A673 (cell line): ENCODE measurements around the gene SCARB2. TPM values are rescaled to one million over a fixed set of nuclear protein-coding genes. Genes with fewer than 3 reads are reported as not detected.
A peak's percentile ranks its signal among the peaks of the same experiment; 100 is the strongest.

ENCODE experiments used
- BruUV-seq: library from RNA; stranded (reverse); fragments of 400-500 nt; replicated peaks from 2 replicates; lab custom pipeline; 2021; lab: Mats Ljungman, UMichigan
- CTCF ChIA-PET: fragments of 300-600 bp; sonication (Branson Sonifier 250); formaldehyde crosslinking; loops from one replicate; lab custom pipeline; 2022; ENCODE audit warnings: antibody characterized with exemption; lab: Charles Lee
- POLR2A ChIA-PET: fragments of 300-600 bp; sonication (Branson Sonifier 250); formaldehyde crosslinking; loops from one replicate; lab custom pipeline; 2022; ENCODE audit warnings: antibody characterized with exemption; ENCODE audit not compliant: low non-redundant PET; lab: Charles Lee
- DNase-seq: peaks from one replicate; pipeline ENCODE4 v3.0.0-alpha.2; 2015; ENCODE audit warnings: low spot score
- H3K27ac ChIP-seq: fragments of 200-600 bp; sonication (generic); 2 replicates; pipeline ENCODE4 v1.5.1; 2016; ENCODE audit warnings: mixed run types, low read depth, mild to moderate bottlenecking, mixed read lengths, antibody characterized with exemption, low read length; ENCODE audit not compliant: poor library complexity, severe bottlenecking
- H3K27me3 ChIP-seq: fragments of 200-600 bp; sonication (generic); replicated peaks from 2 replicates; pipeline ENCODE4 v1.6.1; 2017; ENCODE audit warnings: mixed run types, low read depth, mild to moderate bottlenecking, mixed read lengths, antibody characterized with exemption, low read length; ENCODE audit not compliant: insufficient read depth, poor library complexity
- H3K36me3 ChIP-seq: fragments of 200-600 bp; sonication (generic); 2 replicates; pipeline ENCODE4 v1.6.1; 2016; ENCODE audit warnings: mixed run types, mild to moderate bottlenecking, mixed read lengths, antibody characterized with exemption, low read length; ENCODE audit not compliant: insufficient read depth, poor library complexity, severe bottlenecking
- H3K4me1 ChIP-seq: fragments of 200-600 bp; sonication (generic); 2 replicates; pipeline ENCODE4 v1.6.1; 2017; ENCODE audit warnings: mixed run types, mild to moderate bottlenecking, mixed read lengths, antibody characterized with exemption, low read length; ENCODE audit not compliant: insufficient read depth, poor library complexity, severe bottlenecking
- H3K4me3 ChIP-seq: fragments of 200-600 bp; sonication (generic); 2 replicates; pipeline ENCODE4 v1.5.1; 2016; ENCODE audit warnings: low read depth, mixed run types, mild to moderate bottlenecking, mixed read lengths, low read length; ENCODE audit not compliant: poor library complexity, severe bottlenecking
- H3K9me3 ChIP-seq: fragments of 200-600 bp; sonication (generic); 2 replicates; pipeline ENCODE4 v1.6.1; 2016; ENCODE audit warnings: mixed run types, low read depth, mild to moderate bottlenecking, mixed read lengths, antibody characterized with exemption, low read length; ENCODE audit not compliant: poor library complexity, severe bottlenecking
- CTCF ChIP-seq: fragments of 300-800, 200-600 bp; sonication (generic); conservative IDR thresholded peaks from 2 replicates; pipeline ENCODE4 v1.5.1; 2017; ENCODE audit warnings: low read depth, mild to moderate bottlenecking, antibody characterized with exemption, low read length, moderate library complexity, mixed read lengths
- EZH2 ChIP-seq: fragments of 200-600 bp; sonication (generic); IDR thresholded peaks from 2 replicates; pipeline ENCODE4 v1.6.1; 2017; ENCODE audit warnings: borderline replicate concordance, low read depth, mild to moderate bottlenecking, mixed read lengths, antibody characterized with exemption, low read length; ENCODE audit not compliant: poor library complexity, severe bottlenecking
- intact Hi-C: fragments of 100-400 bp; cut with micrococcal nuclease; formaldehyde crosslinking; loops from one replicate; pipeline ENCODE4 v1.10.0; 2022; ENCODE audit not compliant: unreplicated experiment
- total RNA-seq: library from RNA; stranded (reverse); gene quantifications from 2 replicates; pipeline ENCODE4 v1.2.3, GENCODE V29; 2021

SCARB2 gene
- total RNA-seq, 1 experiment from 2014 or later, result 27.9 TPM

GRCh38 chr4:76141241-76141640, 72.4 kb downstream of the SCARB2 start:
- TF ChIP-seq CTCF (no peak), EZH2 (no peak)
- intact Hi-C loops, result no loop called here
- DNase-seq, result no peak
- no peaks in the 10 kb centered on the region for H3K27me3 ChIP-seq
- ChIA-PET CTCF (no interaction called here), POLR2A (no interaction called here)
- H3K4me1 ChIP-seq, result no peaks in the 10 kb centered on the region
- H3K9me3 ChIP-seq, result no peaks in the 10 kb centered on the region
- H3K36me3 ChIP-seq, result peaks cover 26% of the 10 kb centered on the region
- no peak overlapping the region for H3K27ac ChIP-seq
- BruUV-seq, result no TSS peak
- H3K4me3 ChIP-seq, result no peak overlapping the region

- POLR2A ChIA-PET, result no interaction called here
- CTCF ChIA-PET, result no interaction called here
- BruUV-seq, result no TSS peak
- no peaks in the 10 kb centered on the region for H3K27me3 ChIP-seq
- no peaks in the 10 kb centered on the region for H3K4me1 ChIP-seq
- intact Hi-C loops, result no loop called here
- no peak for TF ChIP-seq EZH2
- TF ChIP-seq CTCF, result no peak
- H3K27ac ChIP-seq, result no peak overlapping the region
- peaks cover 14% of the 10 kb centered on the region for H3K36me3 ChIP-seq
- no peak overlapping the region for H3K4me3 ChIP-seq
- no peak for DNase-seq
- no peaks in the 10 kb centered on the region for H3K9me3 ChIP-seq
These were observed 85.9 kb downstream of the SCARB2 start for GRCh38 chr4:76127754-76128153.

GRCh38 chr4:76125816-76126215, 87.8 kb downstream of the SCARB2 start:
- CTCF ChIA-PET, result no interaction called here

More at GRCh38 chr4:76125816-76126215, 87.8 kb downstream of the SCARB2 start:
- no peaks in the 10 kb centered on the region for H3K4me1 ChIP-seq
- H3K9me3 ChIP-seq, result no peaks in the 10 kb centered on the region
- DNase-seq, result peak; percentile 0
- peaks cover 25% of the 10 kb centered on the region for H3K36me3 ChIP-seq
- POLR2A ChIA-PET, result no interaction called here
- intact Hi-C loops, result no loop called here
- TF ChIP-seq CTCF, result no peak
- TF ChIP-seq EZH2, result no peak
- no peak overlapping the region for H3K4me3 ChIP-seq
- no TSS peak for BruUV-seq
- H3K27me3 ChIP-seq, result no peaks in the 10 kb centered on the region
- no peak overlapping the region for H3K27ac ChIP-seq
